GM12892 (cell line): Measurements from ENCODE around the gene NIT2.

Experiments used
- POLR2A ChIP-seq: IDR thresholded peaks from 2 replicates; pipeline ENCODE4 v1.6.1; 2011; ENCODE audit warnings: low read depth, low read length, control low read depth
- POLR2AphosphoS5 ChIP-seq: IDR thresholded peaks from 2 replicates; pipeline ENCODE4 v1.6.1; 2011; ENCODE audit warnings: low read depth, low read length, control low read depth

GRCh38 chr3:100340527-100340926 lies 6.0 kb downstream of the NIT2 start:
- TF ChIP-seq POLR2AphosphoS5 (no peak), POLR2A (no peak)
